ENCODE measurements around the gene KRT75.
"Not testable (repeated sequence)": the region's sequence is repeated elsewhere in the genome, so short reads cannot be mapped to it uniquely, and the experiment has no call there.

The KRT75 gene

GRCh38 chr12:52461693-52462092, 27.5 kb upstream of the KRT75 start:
- DNase-seq (ENCODE audit: low read depth) = no peak
- TF ChIP-seq, protein P1, sequence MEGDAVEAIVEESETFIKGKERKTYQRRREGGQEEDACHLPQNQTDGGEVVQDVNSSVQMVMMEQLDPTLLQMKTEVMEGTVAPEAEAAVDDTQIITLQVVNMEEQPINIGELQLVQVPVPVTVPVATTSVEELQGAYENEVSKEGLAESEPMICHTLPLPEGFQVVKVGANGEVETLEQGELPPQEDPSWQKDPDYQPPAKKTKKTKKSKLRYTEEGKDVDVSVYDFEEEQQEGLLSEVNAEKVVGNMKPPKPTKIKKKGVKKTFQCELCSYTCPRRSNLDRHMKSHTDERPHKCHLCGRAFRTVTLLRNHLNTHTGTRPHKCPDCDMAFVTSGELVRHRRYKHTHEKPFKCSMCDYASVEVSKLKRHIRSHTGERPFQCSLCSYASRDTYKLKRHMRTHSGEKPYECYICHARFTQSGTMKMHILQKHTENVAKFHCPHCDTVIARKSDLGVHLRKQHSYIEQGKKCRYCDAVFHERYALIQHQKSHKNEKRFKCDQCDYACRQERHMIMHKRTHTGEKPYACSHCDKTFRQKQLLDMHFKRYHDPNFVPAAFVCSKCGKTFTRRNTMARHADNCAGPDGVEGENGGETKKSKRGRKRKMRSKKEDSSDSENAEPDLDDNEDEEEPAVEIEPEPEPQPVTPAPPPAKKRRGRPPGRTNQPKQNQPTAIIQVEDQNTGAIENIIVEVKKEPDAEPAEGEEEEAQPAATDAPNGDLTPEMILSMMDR (conservative IDR thresholded peaks at IDR 0.05; ENCODE audit: low read depth, low read length) = no peak
- no peak overlapping the region for H3K4me3 ChIP-seq (ENCODE audit: low read length)

- H3K4me3 ChIP-seq (ENCODE audit: low read length) = no peak overlapping the region
- DNase-seq (ENCODE audit: low read depth) = no peak
- TF ChIP-seq, protein P1 (conservative IDR thresholded peaks at IDR 0.05; ENCODE audit: low read depth, low read length) = no peak
Observed at GRCh38 chr12:52458861-52459260, 24.7 kb upstream of the KRT75 start.

- no peak overlapping the region for H3K4me3 ChIP-seq (ENCODE audit: low read length)
- no peak for DNase-seq (ENCODE audit: low read depth)
- TF ChIP-seq, protein P1 (conservative IDR thresholded peaks at IDR 0.05; ENCODE audit: low read depth, low read length) = no peak
Observed at GRCh38 chr12:52455821-52456220, 21.6 kb upstream of the KRT75 start.

DNA sequence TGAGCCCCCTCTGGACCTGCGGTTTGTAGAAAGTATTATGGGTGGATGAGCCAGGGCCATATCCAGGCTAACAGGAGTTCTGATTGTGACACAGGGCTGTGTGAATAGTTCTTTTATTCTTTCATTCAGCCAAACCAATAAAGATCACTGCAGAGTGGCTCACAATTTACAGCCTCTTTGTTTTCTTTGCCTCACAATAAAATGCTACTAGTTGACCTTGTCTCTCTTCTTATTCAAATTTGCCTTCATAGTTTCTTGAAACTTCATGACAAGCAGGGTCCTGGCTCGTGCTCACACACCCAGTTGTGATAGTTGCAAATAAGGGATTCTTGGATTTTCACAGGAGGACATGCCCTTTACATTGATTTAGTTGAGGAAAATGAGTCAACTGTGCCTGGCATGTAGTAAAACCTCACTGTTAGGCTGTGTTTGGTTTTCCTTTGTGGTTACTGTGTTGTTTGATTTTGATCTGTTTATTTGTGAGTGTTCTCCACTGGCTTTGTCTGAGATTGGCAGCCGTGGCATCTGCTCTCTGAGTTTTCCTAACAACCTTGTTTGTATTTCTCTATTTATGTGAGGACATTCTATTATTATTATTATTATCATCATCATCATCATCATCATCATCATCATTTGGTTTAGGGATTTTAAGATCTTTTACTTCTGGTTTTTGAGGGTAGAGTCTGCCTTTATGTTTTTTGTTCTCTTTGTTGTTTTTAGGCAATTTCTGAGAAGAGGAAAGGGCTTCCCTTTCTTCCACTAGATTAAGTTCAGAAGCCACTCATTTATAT, 20.4 kb upstream of the KRT75 start:
- H3K4me3 ChIP-seq (ENCODE audit: low read length) = no peak overlapping the region
- TF ChIP-seq, protein P1 (conservative IDR thresholded peaks at IDR 0.05; ENCODE audit: low read depth, low read length) = no peak
- DNase-seq (ENCODE audit: low read depth) = no peak

- no peak within 1 kb of the TSS for H3K4me3 ChIP-seq (ENCODE audit: low read length)
- TF ChIP-seq, protein P1 (conservative IDR thresholded peaks at IDR 0.05; ENCODE audit: low read depth, low read length) = no peak
- no peak for DNase-seq (ENCODE audit: low read depth)
Observed at GRCh38 chr12:52452101-52452500, 17.9 kb upstream of the KRT75 start, which contains the start of gene KRT6B. KRT6B (minus strand) TSS chr12:52452146; CDS start chr12:52452078, 68 bp downstream.

GRCh38 chr12:52448228-52448627, 14.1 kb upstream of the KRT75 start:
- TF ChIP-seq, protein P1 (conservative IDR thresholded peaks at IDR 0.05; ENCODE audit: low read depth, low read length) = no peak
- no peak for DNase-seq (ENCODE audit: low read depth)
- H3K4me3 ChIP-seq (ENCODE audit: low read length) = no peak overlapping the region

GRCh38 chr12:52447196-52447595, 13.0 kb upstream of the KRT75 start:
- not testable (repeated sequence) for DNase-seq (ENCODE audit: low read depth); H3K4me3 ChIP-seq (ENCODE audit: low read length)

Data from retinal pigment epithelial cell (primary cell).